GM06990 (cell line): Measurements from ENCODE around the gene OCA2.
"Not testable (repeated sequence)": the region's sequence is repeated elsewhere in the genome, so short reads cannot be mapped to it uniquely, and the experiment has no call there.

ENCODE experiments used
- DNase-seq: peaks from one replicate; pipeline ENCODE4 v3.0.0-alpha.2; 2011; ENCODE audit not compliant: insufficient read length; ENCODE audit errors: extremely low read depth
- H3K27me3 ChIP-seq: replicated peaks from 2 replicates; pipeline ENCODE4 v1.6.0; 2011; ENCODE audit warnings: low read length; ENCODE audit not compliant: control insufficient read depth, insufficient read depth
- H3K36me3 ChIP-seq: 2 replicates; pipeline ENCODE4 v1.5.1; 2011; ENCODE audit warnings: low read length; ENCODE audit not compliant: control insufficient read depth, insufficient read depth
- H3K4me3 ChIP-seq: replicated peaks from 2 replicates; pipeline ENCODE4 v1.5.1; 2011; ENCODE audit warnings: low read depth, mild to moderate bottlenecking, control low read depth, low read length
- CTCF ChIP-seq: IDR thresholded peaks from 2 replicates; pipeline ENCODE4 v1.5.1; 2011; ENCODE audit warnings: low read length, control low read depth, mild to moderate bottlenecking, inconsistent platforms; ENCODE audit not compliant: insufficient read depth, poor library complexity, severe bottlenecking

Gene OCA2

GRCh38 chr15:27769652-27770051 is 329.5 kb downstream of the OCA2 start:
- no peak for TF ChIP-seq CTCF
- H3K36me3 ChIP-seq, result no peaks in the 10 kb centered on the region
- no peak for DNase-seq
- H3K4me3 ChIP-seq, result no peak overlapping the region
- H3K27me3 ChIP-seq, result no peaks in the 10 kb centered on the region

- TF ChIP-seq CTCF, result no peak
- H3K36me3 ChIP-seq, result no peaks in the 10 kb centered on the region
- no peak for DNase-seq
- no peaks in the 10 kb centered on the region for H3K27me3 ChIP-seq
- H3K4me3 ChIP-seq, result no peak overlapping the region
Measured at GRCh38 chr15:27768732-27769475, 330.2 kb downstream of the OCA2 start.

GRCh38 chr15:27767918-27768640 is 331.0 kb downstream of the OCA2 start:
- DNase-seq, result no peak
- no peaks in the 10 kb centered on the region for H3K36me3 ChIP-seq
- no peaks in the 10 kb centered on the region for H3K27me3 ChIP-seq
- no peak for TF ChIP-seq CTCF
- no peak overlapping the region for H3K4me3 ChIP-seq

GRCh38 chr15:27767430-27767829 is 331.7 kb downstream of the OCA2 start:
- not testable (repeated sequence) for H3K4me3 ChIP-seq, DNase-seq, H3K36me3 ChIP-seq, H3K27me3 ChIP-seq

- TF ChIP-seq CTCF, result no peak
- Histone ChIP-seq H3K27me3 (no peaks in the 10 kb centered on the region), H3K36me3 (no peaks in the 10 kb centered on the region), H3K4me3 (no peak overlapping the region)
- no peak for DNase-seq
Measured at GRCh38 chr15:27764339-27764738, 334.8 kb downstream of the OCA2 start.

GRCh38 chr15:27763514-27763913 is 335.6 kb downstream of the OCA2 start:
- no peak for TF ChIP-seq CTCF
- H3K27me3 ChIP-seq, result no peaks in the 10 kb centered on the region
- no peak for DNase-seq
- no peak overlapping the region for H3K4me3 ChIP-seq
- H3K36me3 ChIP-seq, result no peaks in the 10 kb centered on the region
